ENCODE results near the gene PROM2. TPM values are rescaled to one million over a fixed set of nuclear protein-coding genes. Genes with fewer than 3 reads are reported as not detected.

PROM2 gene
- total RNA-seq, 1 donor from 2014 or later = 0.59 TPM

DNA sequence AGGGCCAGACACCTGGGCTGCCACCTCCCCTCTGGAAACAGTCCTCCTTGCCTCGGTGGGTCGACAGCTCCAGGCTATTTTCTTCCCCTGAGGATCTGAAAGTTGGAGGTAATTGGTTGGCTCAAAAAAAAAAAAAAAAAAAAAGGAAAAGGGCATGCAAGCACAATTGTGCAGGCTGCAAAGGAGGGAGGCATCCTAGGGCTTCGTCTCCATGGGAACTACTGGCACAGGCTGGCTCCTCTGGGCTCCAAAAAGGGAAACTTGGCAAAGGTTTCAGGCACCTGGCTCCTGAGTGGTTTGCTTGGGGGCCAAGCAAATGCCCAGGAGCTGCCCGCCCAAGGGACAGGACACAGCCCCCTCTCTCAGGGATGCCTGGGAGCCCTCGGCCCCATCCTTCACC is 21.8 kb downstream of the PROM2 start:
- no peak for DNase-seq (ENCODE audit: low spot score)
- H3K27ac Mint-ChIP-seq = no peak overlapping the region
- H3K36me3 Mint-ChIP-seq (ENCODE audit: low read depth) = no peaks in the 10 kb centered on the region
- H3K27me3 Mint-ChIP-seq (ENCODE audit: low read depth) = peaks cover 2% of the 10 kb centered on the region
- no peaks in the 10 kb centered on the region for H3K4me1 Mint-ChIP-seq (ENCODE audit: low read depth)
- no peak overlapping the region for H3K4me3 Mint-ChIP-seq (ENCODE audit: low read depth)
- intact Hi-C loops (cut with micrococcal nuclease) = no loop called here
- H3K9me3 Mint-ChIP-seq = peaks cover 5% of the 10 kb centered on the region

DNA sequence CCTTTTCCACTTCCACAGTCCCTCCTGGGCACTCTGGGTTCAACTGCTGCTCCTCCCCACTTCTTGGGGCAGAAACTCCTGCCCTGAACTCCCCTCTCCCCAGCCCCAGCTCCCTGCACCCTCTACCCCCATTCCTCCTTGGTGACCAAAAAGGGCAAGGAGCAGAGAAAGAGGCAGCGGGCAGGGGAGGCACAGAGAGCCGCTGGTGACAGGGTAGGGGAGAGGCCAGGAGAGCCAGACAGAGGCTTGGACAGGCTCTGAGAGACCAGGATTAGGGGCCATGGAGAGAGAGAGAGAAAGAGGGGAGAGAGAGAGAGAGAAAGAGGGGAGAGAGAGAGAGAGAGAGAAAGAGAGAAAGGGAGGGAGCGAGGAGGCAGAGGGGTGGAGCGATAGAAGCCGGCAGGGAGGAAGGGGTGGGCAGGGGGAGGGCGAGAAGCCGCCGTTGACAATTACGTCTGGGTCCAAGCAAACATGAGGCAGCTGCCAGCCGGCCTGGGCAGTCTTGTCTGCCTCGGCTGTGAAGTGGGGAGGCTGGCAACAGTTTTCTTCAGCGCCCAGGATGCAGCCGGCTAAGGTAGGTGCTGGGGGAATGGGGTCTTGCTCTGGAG is 22.7 kb downstream of the PROM2 start, which contains the start of gene KCNIP3:
TSS of gene KCNIP3 (plus strand) at position 468 of the 608 bp plus-strand sequence. CDS start at position 560, 92 bp downstream.
- no peak for DNase-seq (ENCODE audit: low spot score)
- Mint-ChIP-seq H3K36me3 (ENCODE audit: low read depth) (no peaks in the 10 kb centered on the region), H3K4me3 (ENCODE audit: low read depth) (no peak within 1 kb of the TSS), H3K27ac (no peak within 1 kb of the TSS), H3K27me3 (ENCODE audit: low read depth) (peaks cover 2% of the 10 kb centered on the region), H3K4me1 (ENCODE audit: low read depth) (no peaks in the 10 kb centered on the region), H3K9me3 (no peaks in the 10 kb centered on the region)
- intact Hi-C loops (cut with micrococcal nuclease) = no loop called here

DNA sequence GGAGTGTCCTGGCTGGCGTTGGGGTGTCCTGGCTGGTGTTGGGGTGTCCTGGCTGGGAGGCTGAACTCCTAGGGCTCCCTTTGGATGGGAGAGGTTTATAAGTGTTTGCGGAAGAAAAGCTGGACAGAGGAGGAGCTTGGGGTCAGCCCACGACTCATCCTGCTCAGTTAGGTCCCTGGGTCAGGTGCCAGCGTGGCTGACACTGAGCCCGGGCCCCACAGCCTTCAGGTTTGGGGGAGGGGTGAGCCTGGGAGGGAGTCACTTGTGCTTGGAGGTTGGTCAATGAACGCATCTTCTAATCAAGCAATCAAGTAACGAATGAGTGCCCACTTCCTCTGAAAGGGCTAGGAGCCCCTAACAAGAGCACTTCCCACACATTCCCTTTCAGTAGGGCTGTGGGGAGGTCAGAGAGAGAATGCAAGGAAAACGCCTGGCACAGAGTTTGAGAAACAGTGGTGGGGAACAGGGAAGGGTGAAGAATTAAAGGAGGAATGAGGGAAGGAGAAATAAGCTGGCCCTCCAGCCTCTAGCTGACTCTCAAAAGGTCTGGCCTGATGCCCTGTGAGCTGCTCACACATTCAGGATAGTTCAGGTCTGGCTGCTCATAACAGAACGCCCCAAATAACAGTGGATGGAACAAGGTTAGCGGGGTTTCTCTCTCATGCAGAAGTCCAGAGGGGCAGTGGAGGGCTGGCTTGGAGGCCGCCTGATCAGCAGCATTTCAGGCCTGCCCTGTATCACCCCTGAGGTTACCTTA is 23.6 kb downstream of the PROM2 start:
- Mint-ChIP-seq H3K27me3 (ENCODE audit: low read depth) (peaks cover 2% of the 10 kb centered on the region), H3K9me3 (no peaks in the 10 kb centered on the region), H3K36me3 (ENCODE audit: low read depth) (no peaks in the 10 kb centered on the region), H3K4me3 (ENCODE audit: low read depth) (no peak overlapping the region), H3K4me1 (ENCODE audit: low read depth) (no peaks in the 10 kb centered on the region), H3K27ac (no peak overlapping the region)
- intact Hi-C loops (cut with micrococcal nuclease) = no loop called here
- DNase-seq (ENCODE audit: low spot score) = no peak

DNA sequence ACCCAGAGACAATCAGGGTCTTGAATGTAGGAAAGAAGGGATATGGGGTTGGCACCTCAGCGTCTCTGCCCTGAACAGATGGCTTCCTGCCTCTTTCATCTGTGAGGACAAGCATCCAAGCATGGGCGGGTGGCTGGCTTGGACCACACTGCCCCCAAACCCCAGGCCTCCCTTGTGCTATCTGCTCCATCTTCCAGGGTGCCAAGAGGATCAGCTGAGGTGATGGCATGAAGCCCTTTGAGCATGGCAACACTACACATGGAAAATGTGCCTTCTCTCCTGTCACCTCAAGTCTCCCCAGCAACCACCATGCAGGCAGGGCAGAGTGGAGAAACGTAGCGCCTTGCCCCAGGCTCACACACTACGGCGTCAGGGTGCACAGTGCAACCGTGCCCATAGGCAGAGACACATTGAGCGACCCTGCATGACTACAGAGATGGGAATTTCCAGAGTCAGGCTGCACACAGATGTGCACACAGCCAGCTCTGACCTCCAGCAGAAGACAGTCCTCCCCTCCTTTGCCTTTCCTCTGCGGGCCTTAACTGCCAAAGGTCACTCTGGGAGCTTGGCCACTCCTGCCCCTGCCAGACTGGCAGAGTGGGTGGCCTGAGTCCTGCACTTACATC is 24.4 kb downstream of the PROM2 start:
- intact Hi-C loops (cut with micrococcal nuclease) = no loop called here
- Mint-ChIP-seq H3K27me3 (ENCODE audit: low read depth) (peaks cover 2% of the 10 kb centered on the region), H3K4me1 (ENCODE audit: low read depth) (no peaks in the 10 kb centered on the region), H3K4me3 (ENCODE audit: low read depth) (no peak overlapping the region), H3K36me3 (ENCODE audit: low read depth) (no peaks in the 10 kb centered on the region), H3K9me3 (no peaks in the 10 kb centered on the region), H3K27ac (no peak overlapping the region)
- no peak for DNase-seq (ENCODE audit: low spot score)

- Mint-ChIP-seq H3K27ac (no peak overlapping the region), H3K27me3 (ENCODE audit: low read depth) (peaks cover 2% of the 10 kb centered on the region), H3K4me1 (ENCODE audit: low read depth) (no peaks in the 10 kb centered on the region), H3K9me3 (no peaks in the 10 kb centered on the region), H3K36me3 (ENCODE audit: low read depth) (no peaks in the 10 kb centered on the region), H3K4me3 (ENCODE audit: low read depth) (no peak overlapping the region)
- no peak for DNase-seq (ENCODE audit: low spot score)
- intact Hi-C loops (cut with micrococcal nuclease) = no loop called here
Measured at GRCh38 chr2:95299961-95300360, 25.7 kb downstream of the PROM2 start.

DNA sequence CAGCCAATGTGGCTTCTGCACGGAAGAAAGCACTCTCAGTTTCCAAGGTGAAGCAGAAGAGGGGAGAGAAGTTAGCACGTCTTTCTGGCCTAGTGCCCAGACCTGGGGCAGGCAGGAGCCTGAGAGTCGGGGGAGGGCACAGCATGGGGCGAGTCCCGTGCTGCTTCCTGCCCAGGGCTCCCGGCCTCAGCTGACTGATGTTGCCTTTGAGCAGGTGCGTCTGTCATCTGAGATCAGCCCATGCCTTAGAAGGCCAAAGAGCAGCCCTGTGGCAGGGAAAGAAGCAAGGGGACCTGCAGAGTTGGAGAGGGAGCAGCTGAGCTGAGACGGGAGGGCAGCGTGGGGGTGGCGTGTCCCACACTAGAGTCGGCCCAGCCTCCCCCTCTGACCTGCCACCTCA is 26.2 kb downstream of the PROM2 start:
- intact Hi-C loops (cut with micrococcal nuclease) = no loop called here
- Mint-ChIP-seq H3K27ac (no peak overlapping the region), H3K27me3 (ENCODE audit: low read depth) (peaks cover 2% of the 10 kb centered on the region), H3K4me3 (ENCODE audit: low read depth) (no peak overlapping the region), H3K36me3 (ENCODE audit: low read depth) (no peaks in the 10 kb centered on the region), H3K4me1 (ENCODE audit: low read depth) (no peaks in the 10 kb centered on the region), H3K9me3 (no peaks in the 10 kb centered on the region)
- DNase-seq (ENCODE audit: low spot score) = no peak

- Mint-ChIP-seq H3K27ac (no peak overlapping the region), H3K27me3 (ENCODE audit: low read depth) (peaks cover 2% of the 10 kb centered on the region), H3K9me3 (no peaks in the 10 kb centered on the region), H3K36me3 (ENCODE audit: low read depth) (no peaks in the 10 kb centered on the region), H3K4me3 (ENCODE audit: low read depth) (no peak overlapping the region), H3K4me1 (ENCODE audit: low read depth) (no peaks in the 10 kb centered on the region)
- intact Hi-C loops (cut with micrococcal nuclease) = no loop called here
- no peak for DNase-seq (ENCODE audit: low spot score)
Measured at GRCh38 chr2:95301186-95301585, 26.9 kb downstream of the PROM2 start.

- H3K4me3 Mint-ChIP-seq (ENCODE audit: low read depth) = no peak overlapping the region
- no peaks in the 10 kb centered on the region for H3K4me1 Mint-ChIP-seq (ENCODE audit: low read depth)
- no peak overlapping the region for H3K27ac Mint-ChIP-seq
- H3K36me3 Mint-ChIP-seq (ENCODE audit: low read depth) = no peaks in the 10 kb centered on the region
- no peaks in the 10 kb centered on the region for H3K27me3 Mint-ChIP-seq (ENCODE audit: low read depth)
- intact Hi-C loops (cut with micrococcal nuclease) = no loop called here
- H3K9me3 Mint-ChIP-seq = no peaks in the 10 kb centered on the region
- DNase-seq (ENCODE audit: low spot score) = no peak
Measured at GRCh38 chr2:95301876-95302641, 27.8 kb downstream of the PROM2 start.

- H3K4me1 Mint-ChIP-seq (ENCODE audit: low read depth) = no peaks in the 10 kb centered on the region
- no peak overlapping the region for H3K27ac Mint-ChIP-seq
- intact Hi-C loops (cut with micrococcal nuclease) = no loop called here
Measured at GRCh38 chr2:95303191-95303919, 29.1 kb downstream of the PROM2 start.

GRCh38 chr2:95305380-95306061 is 31.3 kb downstream of the PROM2 start:
- Mint-ChIP-seq H3K4me1 (ENCODE audit: low read depth) (no peaks in the 10 kb centered on the region), H3K27ac (no peak overlapping the region), H3K27me3 (ENCODE audit: low read depth) (no peaks in the 10 kb centered on the region), H3K4me3 (ENCODE audit: low read depth) (no peak overlapping the region), H3K36me3 (ENCODE audit: low read depth) (no peaks in the 10 kb centered on the region), H3K9me3 (no peaks in the 10 kb centered on the region)
- intact Hi-C loops (cut with micrococcal nuclease) = no loop called here
- no peak for DNase-seq (ENCODE audit: low spot score)

More at GRCh38 chr2:95303191-95303919, 29.1 kb downstream of the PROM2 start:
- H3K36me3 Mint-ChIP-seq (ENCODE audit: low read depth) = no peaks in the 10 kb centered on the region
- DNase-seq (ENCODE audit: low spot score) = no peak
- H3K9me3 Mint-ChIP-seq = no peaks in the 10 kb centered on the region
- H3K27me3 Mint-ChIP-seq (ENCODE audit: low read depth) = no peaks in the 10 kb centered on the region
- H3K4me3 Mint-ChIP-seq (ENCODE audit: low read depth) = no peak overlapping the region

DNA sequence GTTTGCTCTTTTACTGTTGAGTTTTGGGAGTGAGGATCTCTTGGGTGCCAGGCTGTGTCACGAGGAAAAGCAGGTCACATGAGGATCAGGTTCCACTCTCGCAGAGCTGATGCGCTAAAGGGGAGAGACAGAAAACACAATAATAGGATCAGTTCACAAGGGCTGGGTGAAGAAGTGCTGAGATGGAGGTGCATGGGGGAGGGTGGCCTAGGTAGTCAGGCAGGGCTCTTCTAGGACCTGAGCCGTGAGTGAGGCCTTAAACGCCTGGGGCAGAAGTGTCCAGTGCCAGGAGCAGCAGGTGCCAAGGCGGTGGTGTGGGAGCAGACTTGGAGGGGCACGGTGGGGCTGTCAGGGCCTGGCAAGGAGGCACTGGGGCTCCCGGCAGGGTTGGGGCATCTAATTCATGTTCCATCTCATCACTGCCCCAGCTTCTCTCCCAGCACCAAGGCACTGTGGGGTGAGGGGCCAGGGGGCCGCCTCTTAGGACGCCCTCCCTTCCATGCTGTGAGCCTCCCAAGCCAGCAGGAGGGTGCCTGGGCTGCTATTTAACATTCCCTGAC is 32.2 kb downstream of the PROM2 start:
- Mint-ChIP-seq H3K27me3 (ENCODE audit: low read depth) (no peaks in the 10 kb centered on the region), H3K4me3 (ENCODE audit: low read depth) (no peak overlapping the region), H3K27ac (no peak overlapping the region), H3K4me1 (ENCODE audit: low read depth) (no peaks in the 10 kb centered on the region), H3K36me3 (ENCODE audit: low read depth) (no peaks in the 10 kb centered on the region), H3K9me3 (no peaks in the 10 kb centered on the region)
- intact Hi-C loops (cut with micrococcal nuclease) = no loop called here
- DNase-seq (ENCODE audit: low spot score) = no peak

All from activated T-helper 2 cell treated with anti-CD3 and anti-CD28 coated beads, Interferon-gamma antibody, Interleukin-2, Interleukin-4, amounts not matched to agents 10 μg/mL and 5 μg/mL and 100 μg/mL, durations not matched to agents 14 hours and 24 hours and 36 hours (primary cell).